Fibroblast of lung (primary cell): Measurements from ENCODE around the gene DEPDC5. TPM values are rescaled to one million over a fixed set of nuclear protein-coding genes. Genes with fewer than 3 reads are reported as not detected.

Experiments
- DNase-seq, 2 donors: peaks; one replicate each; pipeline versions ENCODE4 v3.0.0 to v3.0.0-alpha.2; 2010; ENCODE audit warnings: low read depth in 2 of 2
- H2AFZ ChIP-seq: 2 replicates; pipeline ENCODE4 v1.5.1; 2012; ENCODE audit warnings: low read length, control low read depth, inconsistent platforms
- H3K27ac ChIP-seq: 2 replicates; pipeline ENCODE4 v1.5.1; 2011; ENCODE audit warnings: low read length, control low read depth; ENCODE audit not compliant: insufficient read depth
- H3K27me3 ChIP-seq: 2 replicates; pipeline ENCODE4 v1.5.1; 2011; ENCODE audit warnings: mild to moderate bottlenecking, low read length; ENCODE audit not compliant: control insufficient read depth, insufficient read depth
- H3K36me3 ChIP-seq: 2 replicates; pipeline ENCODE4 v1.5.1; 2011; ENCODE audit warnings: low read length; ENCODE audit not compliant: control insufficient read depth, insufficient read depth
- H3K4me1 ChIP-seq: 2 replicates; pipeline ENCODE4 v1.5.1; 2011; ENCODE audit warnings: low read length; ENCODE audit not compliant: control insufficient read depth, insufficient read depth; ENCODE audit errors: extremely low read depth
- H3K4me2 ChIP-seq: 2 replicates; pipeline ENCODE4 v1.5.1; 2011; ENCODE audit warnings: low read length, control low read depth; ENCODE audit not compliant: insufficient read depth; ENCODE audit errors: extremely low read depth
- H3K4me3 ChIP-seq, 4 experiments: fragments of 200-600 bp in 1 of 4; sonication (generic) in 1 of 4; replicated peaks in 1 of 4; 2 replicates each; pipeline ENCODE4 v1.5.1; 2011 to 2016; ENCODE audit warnings: low read length in 4 of 4, low read depth in 3 of 4, mild to moderate bottlenecking in 3 of 4, control low read depth in 2 of 4, inconsistent platforms in 1 of 4, mixed read lengths in 1 of 4; ENCODE audit not compliant: insufficient read depth in 1 of 4; ENCODE audit errors: control extremely low read depth in 1 of 4
- H3K79me2 ChIP-seq: 2 replicates; pipeline ENCODE4 v1.5.1; 2012; ENCODE audit warnings: mild to moderate bottlenecking, low read length, inconsistent platforms; ENCODE audit not compliant: control insufficient read depth, insufficient read depth
- H3K9ac ChIP-seq: 2 replicates; pipeline ENCODE4 v1.5.1; 2011; ENCODE audit warnings: mild to moderate bottlenecking, low read length, control low read depth; ENCODE audit not compliant: insufficient read depth
- H3K9me3 ChIP-seq: 2 replicates; pipeline ENCODE4 v1.5.1; 2012; ENCODE audit warnings: low read depth, low read length; ENCODE audit not compliant: control insufficient read depth, insufficient read depth
- H4K20me1 ChIP-seq: 2 replicates; pipeline ENCODE4 v1.5.1; 2011; ENCODE audit warnings: low read length; ENCODE audit not compliant: control insufficient read depth, insufficient read depth; ENCODE audit errors: extremely low read depth
- CTCF ChIP-seq, 2 donors: IDR thresholded peaks in 1 of 2; conservative IDR thresholded peaks in 1 of 2; 1 replicate in 1 of 2; 2 replicates in 1 of 2; pipeline ENCODE4 v1.5.1; 2011 to 2012; ENCODE audit warnings: low read length in 2 of 2, control low read depth in 1 of 2, inconsistent platforms in 1 of 2, low read depth in 1 of 2, mild to moderate bottlenecking in 1 of 2
- EZH2 ChIP-seq: IDR thresholded peaks from 2 replicates; pipeline ENCODE4 v1.5.1; 2012; ENCODE audit warnings: low read length, control low read depth, mild to moderate bottlenecking; ENCODE audit errors: missing control alignments
- polyA plus RNA-seq, 2 donors: library from polyadenylated mRNA; depleted of rRNA in 1 of 2; stranded (reverse) in 1 of 2; unstranded in 1 of 2; fragments of >200 nt; gene quantifications; 2 replicates each; pipeline ENCODE4 v1.2.1, GENCODE V29; 2011 to 2012; ENCODE audit warnings: missing spikeins in 1 of 2
- total RNA-seq: library from RNA; depleted of rRNA; stranded (reverse); fragments of >200 nt; gene quantifications from 2 replicates; pipeline ENCODE4 v1.2.1, GENCODE V29; 2014

DEPDC5 gene
- total and polyA plus RNA-seq, 2 donors (not counting 1 experiment from before 2014, with no cell fraction given) = 10.4 to 10.7 TPM

GRCh38 chr22:31836010-31836409 lies 82.2 kb downstream of the DEPDC5 start:
- TF ChIP-seq EZH2 (no peak), CTCF (conservative IDR thresholded peaks at IDR 0.05 in 1 of 2, IDR thresholded peaks at IDR 0.05 in 1 of 2; ENCODE audit: low read depth in 1 of 2, low read length in 2 of 2) (no peak)
- Histone ChIP-seq H3K9ac (no peak overlapping the region), H3K4me3 (no peak overlapping the region), H3K27ac (no peak overlapping the region), H3K27me3 (no peaks in the 10 kb centered on the region), H3K9me3 (no peaks in the 10 kb centered on the region), H3K79me2 (no peaks in the 10 kb centered on the region), H3K36me3 (no peaks in the 10 kb centered on the region), H3K4me2 (no peak overlapping the region), H3K4me1 (no peaks in the 10 kb centered on the region), H2AFZ (no peak overlapping the region), H4K20me1 (no peaks in the 10 kb centered on the region)
- DNase-seq = no peak

- Histone ChIP-seq H3K4me3 (no peak overlapping the region), H3K27me3 (no peaks in the 10 kb centered on the region), H4K20me1 (no peaks in the 10 kb centered on the region), H3K9me3 (no peaks in the 10 kb centered on the region), H3K4me2 (no peak overlapping the region), H3K27ac (no peak overlapping the region), H3K4me1 (no peaks in the 10 kb centered on the region), H3K79me2 (no peaks in the 10 kb centered on the region), H3K36me3 (no peaks in the 10 kb centered on the region), H3K9ac (no peak overlapping the region), H2AFZ (no peak overlapping the region)
- DNase-seq = peak in 1 of 2 donors; percentile 39
- no peak for TF ChIP-seq CTCF (conservative IDR thresholded peaks at IDR 0.05 in 1 of 2, IDR thresholded peaks at IDR 0.05 in 1 of 2; ENCODE audit: low read depth in 1 of 2, low read length in 2 of 2)
- TF ChIP-seq EZH2 = no peak
Observed at GRCh38 chr22:31838917-31839316, 85.1 kb downstream of the DEPDC5 start.

- no peak overlapping the region for H3K4me2 ChIP-seq
- no peak for DNase-seq
- TF ChIP-seq EZH2 (no peak), CTCF (conservative IDR thresholded peaks at IDR 0.05 in 1 of 2, IDR thresholded peaks at IDR 0.05 in 1 of 2; ENCODE audit: low read depth in 1 of 2, low read length in 2 of 2) (no peak)
- no peak overlapping the region for H3K9ac ChIP-seq
- no peaks in the 10 kb centered on the region for H3K27me3 ChIP-seq
- no peak overlapping the region for H3K4me3 ChIP-seq
- H3K36me3 ChIP-seq = peaks cover 2% of the 10 kb centered on the region
- no peaks in the 10 kb centered on the region for H3K4me1 ChIP-seq
- H3K27ac ChIP-seq = no peak overlapping the region
- no peak overlapping the region for H2AFZ ChIP-seq
- H4K20me1 ChIP-seq = no peaks in the 10 kb centered on the region
- H3K9me3 ChIP-seq = no peaks in the 10 kb centered on the region
- H3K79me2 ChIP-seq = no peaks in the 10 kb centered on the region
Observed at GRCh38 chr22:31839986-31840385, 86.2 kb downstream of the DEPDC5 start.
